HCT116 (cell line): ENCODE data around the gene KCNK3. TPM values are rescaled to one million over a fixed set of nuclear protein-coding genes. Genes with fewer than 3 reads are reported as not detected.

Experiments used
- ATAC-seq: fragments of 200-7000 bp; cut with Tn5 transposase; 2 replicates; pipeline ENCODE4 v1.9.1; 2020; ENCODE audit warnings: mild to moderate bottlenecking, moderate library complexity
- BruUV-seq: library from RNA; stranded (reverse); fragments of 400-500 nt; replicated peaks from 2 replicates; lab custom pipeline; 2021; lab: Mats Ljungman, UMichigan
- CTCF ChIA-PET: fragments of 300-600 bp; sonication (Branson Sonifier 250); formaldehyde crosslinking; loops from one replicate; lab custom pipeline; 2021; ENCODE audit warnings: antibody characterized with exemption; lab: Charles Lee
- POLR2A ChIA-PET: fragments of 300-600, 350-600 bp; sonication (Branson Sonifier 250); formaldehyde crosslinking; loops from one replicate; lab custom pipeline; 2021; ENCODE audit warnings: antibody characterized with exemption; lab: Charles Lee
- RAD21 ChIA-PET, 2 experiments: fragments of 300-600 bp; sonication (Branson Sonifier 250); formaldehyde crosslinking; loops; one replicate each; lab custom pipeline; 2023; ENCODE audit warnings: low total read pairs in 2 of 2; ENCODE audit not compliant: uncharacterized antibody in 2 of 2, unreplicated experiment in 2 of 2, low non-redundant PET in 1 of 2; lab: Charles Lee
- DNase-seq: peaks from one replicate; pipeline ENCODE4 v3.0.0-alpha.2; 2010; ENCODE audit warnings: low read depth, low spot score
- H2AFZ ChIP-seq: fragments of 200-600 bp; shearing (Covaris generic), sonication (generic); 2 replicates; pipeline ENCODE4 v1.6.1; 2017; ENCODE audit warnings: low read depth, mixed run types, mixed read lengths, antibody characterized with exemption, low read length; ENCODE audit not compliant: poor library complexity, severe bottlenecking
- H3K27ac ChIP-seq: 2 replicates; pipeline ENCODE4 v1.5.1; 2012; ENCODE audit warnings: low read depth, low read length
- H3K27me3 ChIP-seq: fragments of 200-600 bp; sonication (generic); 2 replicates; pipeline ENCODE4 v1.6.1; 2016; ENCODE audit warnings: mixed run types, low read length, mixed read lengths; ENCODE audit not compliant: insufficient read depth
- H3K36me3 ChIP-seq, 2 experiments: fragments of 200-500 bp in 1 of 2; fragments of 200-600 bp in 1 of 2; sonication (Bioruptor generic) in 1 of 2; sonication (generic) in 1 of 2; 2 replicates each; pipeline versions ENCODE4 v1.5.1 to v1.6.1; 2014 to 2016; ENCODE audit warnings: low read length in 2 of 2, inconsistent platforms in 1 of 2, mixed read lengths in 1 of 2, mixed run types in 1 of 2; ENCODE audit not compliant: insufficient read depth in 2 of 2, control insufficient read depth in 1 of 2
- H3K4me1 ChIP-seq, 2 experiments: fragments of 200-600 bp in 1 of 2; sonication (generic) in 1 of 2; 2 replicates each; pipeline versions ENCODE4 v1.5.1 to v1.6.1; 2012 to 2017; ENCODE audit warnings: low read length in 2 of 2, inconsistent platforms in 1 of 2, mild to moderate bottlenecking in 1 of 2, mixed read lengths in 1 of 2, mixed run types in 1 of 2, moderate library complexity in 1 of 2; ENCODE audit not compliant: insufficient read depth in 2 of 2, control insufficient read depth in 1 of 2
- H3K4me2 ChIP-seq: fragments of 200-600 bp; sonication (generic); 2 replicates; pipeline ENCODE4 v1.6.1; 2017; ENCODE audit warnings: mixed run types, low read length, mixed read lengths
- H3K4me3 ChIP-seq, 2 experiments: fragments of 200-600 bp in 1 of 2; sonication (generic) in 1 of 2; replicated peaks in 1 of 2; 2 replicates each; pipeline ENCODE4 v1.5.1; 2011 to 2016; ENCODE audit warnings: low read length in 2 of 2, control low read depth in 1 of 2, low read depth in 1 of 2, mild to moderate bottlenecking in 1 of 2, mixed read lengths in 1 of 2, mixed run types in 1 of 2
- H3K79me2 ChIP-seq: fragments of 200-600 bp; sonication (generic); 2 replicates; pipeline ENCODE4 v1.6.1; 2017; ENCODE audit warnings: mild to moderate bottlenecking, mixed run types, low read length, moderate library complexity, mixed read lengths; ENCODE audit not compliant: insufficient read depth
- H3K9ac ChIP-seq: fragments of 200-600 bp; sonication (generic); 2 replicates; pipeline ENCODE4 v1.6.1; 2016; ENCODE audit warnings: low read length, mixed read lengths
- H3K9me2 ChIP-seq: fragments of 200-600 bp; sonication (generic), shearing (Covaris generic); 2 replicates; pipeline ENCODE4 v1.6.1; 2017; ENCODE audit warnings: mixed run types, mild to moderate bottlenecking, moderate library complexity; ENCODE audit not compliant: insufficient read depth
- H3K9me3 ChIP-seq, 2 experiments: fragments of 200-500 bp in 1 of 2; fragments of 200-600 bp in 1 of 2; sonication (Bioruptor generic) in 1 of 2; sonication (generic) in 1 of 2; 2 replicates each; pipeline ENCODE4 v1.6.1; 2014 to 2017; ENCODE audit warnings: low read length in 2 of 2, mixed read lengths in 2 of 2, inconsistent platforms in 1 of 2, low read depth in 1 of 2, mild to moderate bottlenecking in 1 of 2, mixed run types in 1 of 2, moderate library complexity in 1 of 2; ENCODE audit not compliant: control insufficient read depth in 1 of 2, insufficient read depth in 1 of 2
- H4K20me1 ChIP-seq: fragments of 200-600 bp; sonication (generic), shearing (Covaris generic); 2 replicates; pipeline ENCODE4 v1.6.1; 2017; ENCODE audit warnings: mixed run types, mild to moderate bottlenecking, moderate library complexity; ENCODE audit not compliant: insufficient read depth
- EGR1 ChIP-seq: IDR thresholded peaks from 2 replicates; pipeline ENCODE4 v1.6.1; 2012; ENCODE audit warnings: low read depth
- ELF1 ChIP-seq: IDR thresholded peaks from 2 replicates; pipeline ENCODE4 v1.6.1; 2012; ENCODE audit warnings: low read depth, borderline replicate concordance
- POLR2A ChIP-seq: IDR thresholded peaks from 2 replicates; pipeline ENCODE4 v1.7.0; 2011; ENCODE audit warnings: borderline replicate concordance; ENCODE audit not compliant: insufficient read depth, insufficient read length; ENCODE audit errors: extremely low read depth
- SRF ChIP-seq: IDR thresholded peaks from 2 replicates; pipeline ENCODE4 v1.6.1; 2012; ENCODE audit warnings: low read depth
- intact Hi-C: fragments of 100-400 bp; cut with micrococcal nuclease; formaldehyde crosslinking; loops from 2 replicates; pipeline ENCODE4 v1.10.0; 2022
- total RNA-seq: library from RNA; stranded (reverse); gene quantifications from one replicate; pipeline ENCODE4 v1.2.1, GENCODE V29; 2021; ENCODE audit not compliant: unreplicated experiment
- TF ChIP-seq, protein P1 (sequence below): IDR thresholded peaks from 2 replicates; pipeline ENCODE4 v1.6.1; 2011; ENCODE audit warnings: mild to moderate bottlenecking, low read length, moderate library complexity; ENCODE audit not compliant: insufficient replicate concordance; ENCODE audit errors: extremely low read depth

Gene KCNK3
- total RNA-seq, 1 experiment from 2014 or later = 0.71 TPM

DNA sequence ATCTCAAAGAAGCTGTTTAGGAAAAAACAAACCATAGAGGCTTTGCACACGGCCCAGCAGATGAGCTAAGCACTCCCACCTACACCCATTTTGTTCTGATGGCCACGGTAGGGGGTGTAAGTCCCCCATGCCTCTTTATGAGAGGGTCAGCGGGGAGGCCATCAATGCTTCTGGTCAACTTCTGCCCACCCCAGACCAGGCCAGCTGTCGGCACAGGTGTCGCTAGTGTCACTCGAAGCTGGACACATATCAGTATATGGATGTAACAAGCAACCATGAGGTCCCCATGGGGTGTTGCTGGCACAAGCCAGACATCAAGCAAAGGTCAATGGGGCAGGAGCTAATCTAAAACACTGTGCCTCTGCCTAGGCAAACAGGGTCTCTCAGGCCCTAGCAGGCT is 47.8 kb downstream of the KCNK3 start:
- TF ChIP-seq SRF (no peak), ELF1 (no peak), EGR1 (no peak)
- ChIA-PET POLR2A (interaction anchor here (1.2 to 1.3 kb wide), 2 partner anchors 17 to 20 kb away, joined by 3 read pairs; no protein-coding TSS in a partner anchor), RAD21 (no interaction called here), CTCF (interaction anchor here (1.6 kb wide), 1 partner anchor 163 kb away, joined by 4 read pairs; no protein-coding TSS in a partner anchor)
- Histone ChIP-seq H3K9ac (no peak overlapping the region), H3K27me3 (no peaks in the 10 kb centered on the region), H3K9me3 (no peaks in the 10 kb centered on the region), H4K20me1 (no peaks in the 10 kb centered on the region), H3K4me3 (no peak overlapping the region), H3K9me2 (no peaks in the 10 kb centered on the region), H3K4me1 (peaks cover 0 to 3% of the 10 kb centered on the region in 2 experiments; a peak in 2 of 4 replicates), H3K4me2 (no peak overlapping the region), H3K27ac (no peak overlapping the region), H3K79me2 (no peaks in the 10 kb centered on the region), H2AFZ (no peak overlapping the region), H3K36me3 (no peaks in the 10 kb centered on the region)
- ATAC-seq (no peak), DNase-seq (no peak)
- intact Hi-C loops = no loop called here
- BruUV-seq = no TSS peak

DNA sequence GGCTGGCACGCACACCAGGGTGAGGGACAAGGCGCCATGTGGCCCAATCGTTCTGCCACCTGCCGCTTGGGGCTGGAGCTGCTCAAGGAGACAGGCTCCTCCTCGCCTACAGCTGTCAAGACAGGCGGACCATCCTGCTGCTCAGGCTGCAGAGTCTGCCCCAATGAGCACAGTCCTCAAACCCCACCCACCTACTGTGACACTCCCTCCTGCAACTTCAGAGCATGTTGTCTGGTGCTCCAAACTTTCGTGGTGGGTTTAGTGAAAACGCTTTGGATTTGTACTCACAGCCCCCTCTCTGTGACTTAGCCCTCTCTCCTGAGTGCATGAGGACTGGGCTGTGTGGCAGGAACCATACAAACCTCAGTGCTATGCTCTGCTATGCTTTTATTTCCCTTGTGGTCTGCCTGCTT is 48.4 kb downstream of the KCNK3 start:
- Histone ChIP-seq H3K36me3 (no peaks in the 10 kb centered on the region), H3K9me2 (no peaks in the 10 kb centered on the region), H4K20me1 (no peaks in the 10 kb centered on the region), H3K27ac (no peak overlapping the region), H3K79me2 (no peaks in the 10 kb centered on the region), H3K4me1 (peaks cover 0 to 1% of the 10 kb centered on the region in 2 experiments; a peak in 1 of 4 replicates), H3K27me3 (no peaks in the 10 kb centered on the region), H3K4me3 (no peak overlapping the region), H2AFZ (no peak overlapping the region), H3K9ac (no peak overlapping the region), H3K9me3 (no peaks in the 10 kb centered on the region), H3K4me2 (no peak overlapping the region)
- TF ChIP-seq, protein P1, sequence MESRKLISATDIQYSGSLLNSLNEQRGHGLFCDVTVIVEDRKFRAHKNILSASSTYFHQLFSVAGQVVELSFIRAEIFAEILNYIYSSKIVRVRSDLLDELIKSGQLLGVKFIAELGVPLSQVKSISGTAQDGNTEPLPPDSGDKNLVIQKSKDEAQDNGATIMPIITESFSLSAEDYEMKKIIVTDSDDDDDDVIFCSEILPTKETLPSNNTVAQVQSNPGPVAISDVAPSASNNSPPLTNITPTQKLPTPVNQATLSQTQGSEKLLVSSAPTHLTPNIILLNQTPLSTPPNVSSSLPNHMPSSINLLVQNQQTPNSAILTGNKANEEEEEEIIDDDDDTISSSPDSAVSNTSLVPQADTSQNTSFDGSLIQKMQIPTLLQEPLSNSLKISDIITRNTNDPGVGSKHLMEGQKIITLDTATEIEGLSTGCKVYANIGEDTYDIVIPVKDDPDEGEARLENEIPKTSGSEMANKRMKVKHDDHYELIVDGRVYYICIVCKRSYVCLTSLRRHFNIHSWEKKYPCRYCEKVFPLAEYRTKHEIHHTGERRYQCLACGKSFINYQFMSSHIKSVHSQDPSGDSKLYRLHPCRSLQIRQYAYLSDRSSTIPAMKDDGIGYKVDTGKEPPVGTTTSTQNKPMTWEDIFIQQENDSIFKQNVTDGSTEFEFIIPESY = no peak
- TF ChIP-seq POLR2A = peak; percentile 35
- RAD21 ChIA-PET = no interaction called here
- no TSS peak for BruUV-seq
- ATAC-seq (peak; percentile 53), DNase-seq (no peak)
- CTCF ChIA-PET = interaction anchor here (1.6 to 7.3 kb wide), 2 partner anchors 135 to 163 kb away, joined by 4 to 88 read pairs; no protein-coding TSS in a partner anchor
- intact Hi-C loops = no loop called here
- POLR2A ChIA-PET = interaction anchor here (1.3 kb wide), 1 partner anchor 20 kb away, joined by 3 read pairs; no protein-coding TSS in a partner anchor
